ENCODE results near the gene TBCA. TPM values are rescaled to one million over a fixed set of nuclear protein-coding genes. Genes with fewer than 3 reads are reported as not detected.
A peak's percentile ranks its signal among the peaks of the same experiment; 100 is the strongest.

Gene TBCA
- total RNA-seq, 2 experiments from 2014 or later, result 163 to 167 TPM

DNA sequence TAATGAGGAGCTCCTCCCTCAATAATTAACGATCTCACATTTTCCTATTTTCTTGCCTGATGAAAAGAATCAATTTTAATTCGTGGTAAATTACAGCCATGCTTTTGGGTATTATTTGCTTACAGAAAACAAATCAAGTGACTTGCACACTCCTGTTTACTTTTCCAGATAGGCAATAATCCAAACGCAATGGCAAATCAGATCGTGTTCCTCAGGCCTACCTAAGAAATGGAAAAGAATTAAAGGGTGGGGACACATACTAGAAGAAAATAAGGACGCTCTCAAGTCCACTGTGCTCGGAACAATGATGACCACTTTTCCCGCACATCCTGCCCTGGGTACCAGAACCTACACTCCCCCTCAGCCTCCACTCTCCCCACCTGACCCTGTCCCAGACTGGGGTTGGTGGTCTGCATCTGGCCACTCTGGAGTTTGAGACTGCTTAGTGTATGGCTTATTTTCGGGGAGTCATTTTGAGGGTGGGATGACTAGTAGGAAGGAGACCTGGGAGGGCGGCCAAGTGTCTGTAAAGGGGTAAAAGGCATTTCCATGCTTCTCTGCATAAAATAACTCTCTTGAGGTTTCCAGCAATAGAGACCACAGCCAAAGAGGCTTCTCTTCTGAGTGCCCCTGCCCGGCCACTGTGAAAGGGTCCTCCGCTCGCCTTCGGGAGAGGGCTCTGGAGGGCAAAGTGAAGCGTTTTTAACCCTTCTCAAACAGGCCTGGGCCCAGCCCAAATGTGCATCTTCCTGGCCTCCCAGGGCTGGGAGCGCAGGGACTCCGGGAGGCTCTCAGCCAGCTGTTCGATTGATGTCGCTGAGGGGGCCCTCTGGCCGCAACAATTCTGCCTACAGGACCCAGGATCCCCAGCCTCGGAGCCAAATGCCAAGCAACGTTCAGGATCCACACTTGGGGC, 133.1 kb downstream of the TBCA start:
- no peak overlapping the region for H3K27ac Mint-ChIP-seq
- POLR2A ChIA-PET, result no interaction called here
- CTCF ChIA-PET, result no interaction called here
- peaks cover 3% of the 10 kb centered on the region for H3K9me3 Mint-ChIP-seq
- H3K4me3 Mint-ChIP-seq, result no peak overlapping the region
- DNase-seq, result no peak
- peaks cover 18% of the 10 kb centered on the region for H3K4me1 Mint-ChIP-seq
- peaks cover 4% of the 10 kb centered on the region for H3K36me3 Mint-ChIP-seq (ENCODE audit: low read depth)
- peaks cover 88% of the 10 kb centered on the region for H3K27me3 Mint-ChIP-seq

DNA sequence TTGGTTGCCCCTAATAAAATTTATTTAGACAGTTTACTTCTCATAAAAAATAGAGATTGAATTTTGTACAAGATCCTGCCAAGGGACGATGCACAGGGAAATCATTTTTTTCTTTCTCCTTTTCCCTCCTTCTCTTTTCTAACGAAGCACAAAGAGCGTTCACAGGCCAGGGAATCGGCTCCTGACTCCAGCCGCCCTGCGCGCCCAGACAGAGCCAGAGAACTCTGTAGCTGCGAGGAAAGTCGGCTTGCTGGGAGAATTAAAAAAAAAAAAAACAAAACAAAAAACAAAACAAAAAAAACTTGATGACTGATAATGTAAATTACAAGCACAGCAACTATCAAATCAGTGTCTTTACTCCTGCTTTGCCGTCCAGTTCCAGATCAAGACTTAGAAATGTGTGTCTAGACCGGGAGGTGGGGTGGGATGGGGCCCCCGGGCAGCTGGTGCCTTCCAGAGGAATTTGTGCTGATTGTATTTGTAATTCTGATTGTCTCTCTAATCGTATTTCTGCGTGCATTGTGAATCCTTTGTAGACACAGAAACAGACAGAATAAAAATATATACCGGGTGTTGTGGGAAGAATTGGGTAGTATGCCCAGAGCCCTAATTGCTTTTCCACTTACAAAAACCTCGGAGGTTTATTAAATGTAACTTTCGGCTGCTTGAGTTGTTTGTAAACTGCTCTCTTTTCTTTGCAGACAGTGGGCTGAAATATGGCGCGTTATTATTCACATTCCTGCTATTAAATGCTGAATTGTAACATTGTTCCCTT, 134.0 kb downstream of the TBCA start:
- H3K4me3 Mint-ChIP-seq, result no peak overlapping the region
- H3K4me1 Mint-ChIP-seq, result peaks cover 26% of the 10 kb centered on the region
- peaks cover 11% of the 10 kb centered on the region for H3K36me3 Mint-ChIP-seq (ENCODE audit: low read depth)
- DNase-seq, result no peak
- CTCF ChIA-PET, result interaction anchor here (0.7 kb wide), 1 partner anchor 313 kb away, joined by 3 read pairs; no protein-coding TSS in a partner anchor
- POLR2A ChIA-PET, result no interaction called here
- peaks cover 89% of the 10 kb centered on the region for H3K27me3 Mint-ChIP-seq
- H3K27ac Mint-ChIP-seq, result no peak overlapping the region
- peaks cover 7% of the 10 kb centered on the region for H3K9me3 Mint-ChIP-seq

DNA sequence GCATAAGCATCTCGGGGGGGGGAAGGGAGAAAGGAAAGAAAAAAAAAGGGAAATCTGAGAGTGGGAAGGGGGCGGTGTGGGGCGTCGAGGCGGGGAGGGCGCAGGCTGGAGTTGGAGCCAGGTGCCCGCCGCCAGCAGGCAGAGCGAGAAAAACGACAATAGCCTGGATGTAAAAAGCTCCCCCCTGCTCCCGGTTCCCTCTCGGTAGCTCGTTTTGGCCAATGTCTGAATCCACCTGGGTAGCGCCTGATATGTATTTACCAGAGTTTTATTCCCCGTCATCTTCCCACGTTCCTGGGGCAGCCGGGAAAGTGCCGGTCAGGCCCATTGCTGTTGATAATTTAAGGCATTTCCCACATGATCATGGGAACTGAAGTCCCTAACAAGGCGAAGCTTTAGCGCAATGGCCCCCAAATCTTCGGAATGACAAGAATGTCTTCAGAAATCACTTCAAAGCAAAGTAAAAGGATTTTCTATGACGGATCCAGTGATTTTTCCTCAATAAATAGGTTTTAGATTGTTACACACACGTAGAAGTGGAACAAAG, 134.7 kb downstream of the TBCA start:
- DNase-seq, result no peak
- ChIA-PET CTCF (interaction anchor here (0.7 kb wide), 1 partner anchor 314 kb away, joined by 3 read pairs; no protein-coding TSS in a partner anchor), POLR2A (no interaction called here)
- Mint-ChIP-seq H3K27me3 (peaks cover 85% of the 10 kb centered on the region), H3K27ac (peak overlapping the region; percentile 68), H3K36me3 (ENCODE audit: low read depth) (peaks cover 11% of the 10 kb centered on the region), H3K9me3 (peaks cover 7% of the 10 kb centered on the region), H3K4me3 (peak overlapping the region; percentile 7), H3K4me1 (peaks cover 26% of the 10 kb centered on the region)

Other genes with a start within 250 kb of the TBCA start
- not detected for gene OTP, start 137.6 kb downstream of the TBCA start, total RNA-seq